Testis (tissue), 3 donors: Measurements from ENCODE around the gene MYBPC2. TPM values are rescaled to one million over a fixed set of nuclear protein-coding genes. Genes with fewer than 3 reads are reported as not detected.
A peak's percentile ranks its signal among the peaks of the same experiment; 100 is the strongest.

Source experiments
- DNase-seq: peaks from one replicate; pipeline ENCODE4 v3.0.0-alpha.2; 2019
- H3K27ac ChIP-seq, 2 donors: fragments of 200-600 bp; sonication (generic); one replicate each; pipeline ENCODE4 v1.5.1; 2019
- H3K27me3 ChIP-seq: fragments of 200-600 bp; sonication (generic); one replicate; pipeline ENCODE4 v1.5.1; 2019
- H3K36me3 ChIP-seq: fragments of 200-600 bp; sonication (generic); one replicate; pipeline ENCODE4 v1.5.1; 2017; ENCODE audit warnings: low read depth; ENCODE audit errors: missing control alignments
- H3K4me1 ChIP-seq: fragments of 200-600 bp; sonication (generic); one replicate; pipeline ENCODE4 v1.5.1; 2019
- H3K4me3 ChIP-seq, 2 donors: fragments of 200-600 bp; sonication (generic); one replicate each; pipeline ENCODE4 v1.5.1; 2017 to 2019
- H3K9me3 ChIP-seq: fragments of 200-600 bp; sonication (generic); one replicate; pipeline ENCODE4 v1.5.1; 2017
- POLR2A ChIP-seq: fragments of 450-650 bp; IDR thresholded peaks from one replicate; pipeline ENCODE4 v1.6.1; 2017; ENCODE audit warnings: antibody characterized with exemption, mild to moderate bottlenecking, moderate library complexity
- whole genome bisulfite sequencing, 2 donors: methylation state at CpG; one replicate each; pipeline ENCODE4 v1.1.5; 2018; 5-methylcytosine and 5-hydroxymethylcytosine counted together
- intact Hi-C: fragments of 100-400 bp; cut with DNase I; formaldehyde crosslinking; loops from one replicate; pipeline ENCODE4 v1.15.1; 2023; ENCODE audit warnings: low total_unique reads
- polyA plus RNA-seq: library from polyadenylated mRNA; stranded (reverse); fragments of 350-450 nt; fragmentation: Illumina TruSeq; extraction: RNeasy Lipid Tissue Mini Kit (QIAGEN cat#74804); gene quantifications from one replicate; pipeline ENCODE4 v1.2.3, GENCODE V29; 2014; ENCODE audit warnings: low read depth, low replicate concordance; ENCODE audit not compliant: insufficient read depth
- total RNA-seq, 2 donors: library from RNA; depleted of rRNA; stranded (reverse); fragments of >200 nt; gene quantifications; one replicate each; pipeline ENCODE4 v1.2.3, GENCODE V29; 2016
- TF ChIP-seq, protein P1 (sequence below), 3 experiments: fragments of 450-650 bp in 2 of 3; fragments of 200-600 bp in 1 of 3; sonication (generic) in 1 of 3; IDR thresholded peaks; one replicate each; pipeline ENCODE4 v1.5.1; 2016 to 2019; ENCODE audit warnings: antibody characterized with exemption in 3 of 3, mild to moderate bottlenecking in 2 of 3, moderate library complexity in 1 of 3

MYBPC2 gene
- total and polyA plus RNA-seq, 3 donors from 2014 or later = 0.31 to 3.2 (median 0.63) TPM

DNA sequence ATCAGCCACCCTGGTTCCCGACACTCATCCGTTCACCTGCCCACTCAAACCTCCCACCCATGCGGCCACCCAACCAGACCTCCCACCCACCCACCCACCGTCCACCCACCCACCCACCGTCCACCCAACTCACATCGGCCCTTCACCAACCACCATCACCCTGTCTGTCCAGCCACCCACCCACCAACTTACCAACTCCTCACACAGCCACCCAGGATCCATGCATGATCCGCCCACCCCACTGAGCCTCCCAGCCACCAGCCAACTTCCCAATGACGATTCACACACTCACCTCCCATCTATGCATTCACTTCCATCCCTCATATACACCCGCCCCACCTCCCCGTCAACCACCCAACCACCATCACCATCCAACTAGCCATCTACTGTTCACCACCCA, 74.0 kb downstream of the MYBPC2 start:
- no peak overlapping the region for H3K27ac ChIP-seq
- no peak overlapping the region for H3K4me3 ChIP-seq
- WGBS, 2 donors = 95 to 96% methylated on average over 9 to 10 of the region's 10 CpGs
- peaks cover 11% of the 10 kb centered on the region for H3K4me1 ChIP-seq
- H3K27me3 ChIP-seq = no peaks in the 10 kb centered on the region
- DNase-seq = no peak
- no peaks in the 10 kb centered on the region for H3K9me3 ChIP-seq
- H3K36me3 ChIP-seq = no peaks in the 10 kb centered on the region
- intact Hi-C loops = no loop called here
- TF ChIP-seq, protein P1, sequence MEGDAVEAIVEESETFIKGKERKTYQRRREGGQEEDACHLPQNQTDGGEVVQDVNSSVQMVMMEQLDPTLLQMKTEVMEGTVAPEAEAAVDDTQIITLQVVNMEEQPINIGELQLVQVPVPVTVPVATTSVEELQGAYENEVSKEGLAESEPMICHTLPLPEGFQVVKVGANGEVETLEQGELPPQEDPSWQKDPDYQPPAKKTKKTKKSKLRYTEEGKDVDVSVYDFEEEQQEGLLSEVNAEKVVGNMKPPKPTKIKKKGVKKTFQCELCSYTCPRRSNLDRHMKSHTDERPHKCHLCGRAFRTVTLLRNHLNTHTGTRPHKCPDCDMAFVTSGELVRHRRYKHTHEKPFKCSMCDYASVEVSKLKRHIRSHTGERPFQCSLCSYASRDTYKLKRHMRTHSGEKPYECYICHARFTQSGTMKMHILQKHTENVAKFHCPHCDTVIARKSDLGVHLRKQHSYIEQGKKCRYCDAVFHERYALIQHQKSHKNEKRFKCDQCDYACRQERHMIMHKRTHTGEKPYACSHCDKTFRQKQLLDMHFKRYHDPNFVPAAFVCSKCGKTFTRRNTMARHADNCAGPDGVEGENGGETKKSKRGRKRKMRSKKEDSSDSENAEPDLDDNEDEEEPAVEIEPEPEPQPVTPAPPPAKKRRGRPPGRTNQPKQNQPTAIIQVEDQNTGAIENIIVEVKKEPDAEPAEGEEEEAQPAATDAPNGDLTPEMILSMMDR (IDR thresholded peaks at IDR 0.05) = no peak
- no peak for TF ChIP-seq POLR2A

GRCh38 chr19:50507376-50507775, 74.7 kb downstream of the MYBPC2 start:
- H3K9me3 ChIP-seq = no peaks in the 10 kb centered on the region
- no peak for TF ChIP-seq POLR2A
- TF ChIP-seq, protein P1 (IDR thresholded peaks at IDR 0.05) = no peak
- H3K4me3 ChIP-seq = no peak overlapping the region
- WGBS, 2 donors = 91 to 95% methylated on average over 5 to 8 of the region's 8 CpGs
- intact Hi-C loops = no loop called here
- H3K27me3 ChIP-seq = no peaks in the 10 kb centered on the region
- H3K27ac ChIP-seq = no peak overlapping the region
- no peaks in the 10 kb centered on the region for H3K36me3 ChIP-seq
- no peak for DNase-seq
- H3K4me1 ChIP-seq = peaks cover 16% of the 10 kb centered on the region

GRCh38 chr19:50508843-50509190, 76.1 kb downstream of the MYBPC2 start:
- 80 to 89% methylated on average over 3 of the region's 3 CpGs for WGBS, 2 donors
- TF ChIP-seq, protein P1 (IDR thresholded peaks at IDR 0.05) = no peak
- TF ChIP-seq POLR2A = no peak
- no peaks in the 10 kb centered on the region for H3K36me3 ChIP-seq
- no peak overlapping the region for H3K4me3 ChIP-seq
- H3K27me3 ChIP-seq = no peaks in the 10 kb centered on the region
- H3K27ac ChIP-seq = no peak overlapping the region
- H3K4me1 ChIP-seq = peaks cover 20% of the 10 kb centered on the region
- no peaks in the 10 kb centered on the region for H3K9me3 ChIP-seq
- intact Hi-C loops = no loop called here
- DNase-seq = no peak

DNA sequence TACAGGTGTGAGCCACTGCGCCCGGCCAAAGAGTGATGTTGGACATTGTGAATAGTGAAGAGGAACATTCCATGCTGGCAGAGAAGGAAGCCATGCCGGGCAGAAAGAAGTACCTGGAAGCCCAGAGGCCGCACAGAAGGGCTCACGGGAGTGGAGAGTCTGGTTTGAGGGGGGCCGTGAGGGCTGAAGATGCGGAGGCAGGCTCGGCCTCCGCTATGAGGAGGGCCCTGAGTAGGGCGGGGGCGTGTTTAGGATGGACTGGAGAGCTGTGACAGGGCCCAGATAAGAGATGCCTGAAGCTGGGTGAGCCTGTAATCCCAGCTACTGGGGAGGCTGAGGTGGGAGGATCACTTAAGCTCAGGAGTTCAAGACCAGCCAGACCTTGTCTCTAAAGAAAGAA, 76.7 kb downstream of the MYBPC2 start:
- DNase-seq = no peak
- no peak overlapping the region for H3K4me3 ChIP-seq

More for the DNA sequence above, 76.7 kb downstream of the MYBPC2 start:
- Histone ChIP-seq H3K4me1 (peaks cover 20% of the 10 kb centered on the region), H3K27ac (peak overlapping the region in 1 of 2 donors; percentile 77), H3K36me3 (no peaks in the 10 kb centered on the region), H3K9me3 (no peaks in the 10 kb centered on the region), H3K27me3 (no peaks in the 10 kb centered on the region)
- intact Hi-C loops = no loop called here
- no peak for TF ChIP-seq POLR2A
- TF ChIP-seq, protein P1 (IDR thresholded peaks at IDR 0.05) = no peak
- 83 to 91% methylated on average over 11 of the region's 11 CpGs for WGBS, 2 donors
